SK-N-DZ (cell line): ENCODE data around the gene ARHGAP11B.
A peak's percentile ranks its signal among the peaks of the same experiment; 100 is the strongest.
"Not testable (repeated sequence)": the region's sequence is repeated elsewhere in the genome, so short reads cannot be mapped to it uniquely, and the experiment has no call there.

ENCODE experiments used
- DNase-seq: peaks from one replicate; pipeline ENCODE4 v3.0.0-alpha.2; 2015; ENCODE audit warnings: low spot score

ARHGAP11B gene

GRCh38 chr15:30625436-30626193 lies at the start of gene ARHGAP11B:
TSS of gene ARHGAP11B (plus strand) at chr15:30626128.
- peak; percentile 98 for DNase-seq

- DNase-seq, result not testable (repeated sequence)
Measured at GRCh38 chr15:30579394-30579970, 46.4 kb upstream of the ARHGAP11B start.

- DNase-seq, result not testable (repeated sequence)
Measured at GRCh38 chr15:30580716-30581115, 45.2 kb upstream of the ARHGAP11B start.

- not testable (repeated sequence) for DNase-seq
Measured at GRCh38 chr15:30598953-30599352, 27.0 kb upstream of the ARHGAP11B start.

- not testable (repeated sequence) for DNase-seq
Measured at GRCh38 chr15:30603796-30604195, 22.1 kb upstream of the ARHGAP11B start, which contains the start of gene GOLGA8H. TSS of gene GOLGA8H (plus strand) at chr15:30604028. CDS start at chr15:30604126, 98 bp downstream.

- not testable (repeated sequence) for DNase-seq
Measured at GRCh38 chr15:30612271-30612670, 13.7 kb upstream of the ARHGAP11B start.

GRCh38 chr15:30621342-30621741 lies 4.6 kb upstream of the ARHGAP11B start:
- peak; percentile 3 for DNase-seq

- peak; percentile 30 for DNase-seq
Measured at GRCh38 chr15:30626194-30626565, 252 bp downstream of the ARHGAP11B start.

- peak; percentile 11 for DNase-seq
Measured at GRCh38 chr15:30626632-30627031, 704 bp downstream of the ARHGAP11B start.

GRCh38 chr15:30650012-30650929 lies 24.3 kb downstream of the ARHGAP11B start:
- DNase-seq, result no peak

- DNase-seq, result not testable (repeated sequence)
Measured at GRCh38 chr15:30661154-30661553, 35.2 kb downstream of the ARHGAP11B start.

- not testable (repeated sequence) for DNase-seq
Measured at GRCh38 chr15:30669621-30670020, 43.7 kb downstream of the ARHGAP11B start.

- no peak for DNase-seq
Measured at GRCh38 chr15:30670056-30670455, 44.1 kb downstream of the ARHGAP11B start.

- no peak for DNase-seq
Measured at GRCh38 chr15:30671309-30671708, 45.4 kb downstream of the ARHGAP11B start.

GRCh38 chr15:30675126-30675525 lies 49.2 kb downstream of the ARHGAP11B start:
- no peak for DNase-seq

- not testable (repeated sequence) for DNase-seq
Measured at GRCh38 chr15:30675891-30676290, 50.0 kb downstream of the ARHGAP11B start.

- DNase-seq, result not testable (repeated sequence)
Measured at GRCh38 chr15:30680997-30681396, 55.1 kb downstream of the ARHGAP11B start.

GRCh38 chr15:30685709-30686285 lies 59.9 kb downstream of the ARHGAP11B start:
- not testable (repeated sequence) for DNase-seq

GRCh38 chr15:30686651-30687050 lies 60.7 kb downstream of the ARHGAP11B start:
- DNase-seq, result not testable (repeated sequence)
